ENCODE data around the gene FOXK1. TPM values are rescaled to one million over a fixed set of nuclear protein-coding genes. Genes with fewer than 3 reads are reported as not detected.

The FOXK1 gene
- total and polyA plus RNA-seq, 9 donors: 5.8 to 43.9 (median 32.6) TPM

DNA sequence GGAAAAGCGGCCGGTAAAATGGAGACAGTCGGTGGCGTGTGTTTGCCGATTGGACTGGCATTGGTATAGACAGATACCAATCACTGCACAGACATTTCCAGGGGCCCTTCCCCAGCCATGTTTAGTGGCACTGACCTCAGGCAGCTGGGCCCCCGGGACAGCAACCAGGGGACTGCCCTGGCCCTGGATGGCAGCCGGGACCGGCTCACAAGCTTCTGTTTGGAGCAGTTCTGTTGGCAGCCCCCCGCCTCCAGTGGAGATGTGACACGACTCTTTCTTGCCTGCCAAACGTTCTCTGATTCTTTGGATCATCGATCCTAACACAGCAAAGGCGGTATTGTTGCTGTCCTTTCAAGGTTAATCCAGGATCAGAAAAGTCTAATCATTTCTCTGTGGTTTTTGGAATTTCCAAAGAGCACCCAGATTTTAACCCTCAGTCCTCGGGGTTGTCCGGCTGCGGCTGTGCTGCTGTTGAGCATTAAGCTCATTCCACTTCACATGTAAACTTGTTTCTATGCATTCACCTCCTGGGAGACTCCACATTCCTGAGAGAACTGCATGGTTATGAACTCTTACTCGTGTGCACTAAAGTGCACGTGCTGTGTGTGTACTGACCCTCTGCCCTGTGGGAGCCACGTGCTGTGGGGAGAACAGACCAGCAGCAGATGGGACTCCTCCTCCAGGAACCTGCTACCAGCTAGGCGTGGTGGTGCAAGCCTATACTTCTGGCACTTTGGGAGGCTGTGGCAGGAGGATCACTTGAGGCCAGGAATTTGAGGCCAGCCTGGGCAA, 46.0 kb downstream of the FOXK1 start:
- WGBS, 3 donors: 60 to 70% (median 69%) methylated on average over 20 of the region's 20 CpGs
- DNase-seq: no peak
- H3K27ac ChIP-seq: no peak overlapping the region
- H3K4me1 ChIP-seq (ENCODE audit: insufficient read depth): peaks cover 11% of the 10 kb centered on the region
- no peak overlapping the region for H3K4me3 ChIP-seq
- intact Hi-C loops (cut with DNase I): no loop called here
- TF ChIP-seq EP300 (IDR thresholded peaks at IDR 0.05) (no peak), CTCF (IDR thresholded peaks at IDR 0.05) (no peak), POLR2A (IDR thresholded peaks at IDR 0.05) (no peak)
- H3K27me3 ChIP-seq: no peaks in the 10 kb centered on the region
- no peaks in the 10 kb centered on the region for H3K36me3 ChIP-seq
- H3K9me3 ChIP-seq: no peaks in the 10 kb centered on the region

GRCh38 chr7:4729266-4729665, 47.2 kb downstream of the FOXK1 start:
- WGBS, 3 donors: 84 to 89% (median 88%) methylated on average over 18 to 19 of the region's 19 CpGs
- Histone ChIP-seq H3K4me1 (ENCODE audit: insufficient read depth) (peaks cover 10% of the 10 kb centered on the region), H3K36me3 (no peaks in the 10 kb centered on the region), H3K27ac (no peak overlapping the region), H3K4me3 (no peak overlapping the region), H3K27me3 (no peaks in the 10 kb centered on the region), H3K9me3 (no peaks in the 10 kb centered on the region)
- TF ChIP-seq CTCF (IDR thresholded peaks at IDR 0.05) (no peak), EP300 (IDR thresholded peaks at IDR 0.05) (no peak), POLR2A (IDR thresholded peaks at IDR 0.05) (no peak)
- no peak for DNase-seq
- intact Hi-C loops (cut with DNase I): no loop called here

- H3K27ac ChIP-seq: no peak overlapping the region
- no peaks in the 10 kb centered on the region for H3K36me3 ChIP-seq
- no peak for DNase-seq
- no peak overlapping the region for H3K4me3 ChIP-seq
- WGBS, 3 donors: 88 to 91% (median 89%) methylated on average over 19 of the region's 19 CpGs
- no peaks in the 10 kb centered on the region for H3K27me3 ChIP-seq
- intact Hi-C loops (cut with DNase I): no loop called here
- TF ChIP-seq CTCF (IDR thresholded peaks at IDR 0.05) (no peak), POLR2A (IDR thresholded peaks at IDR 0.05) (no peak), EP300 (IDR thresholded peaks at IDR 0.05) (no peak)
- no peaks in the 10 kb centered on the region for H3K9me3 ChIP-seq
- peaks cover 3% of the 10 kb centered on the region for H3K4me1 ChIP-seq (ENCODE audit: insufficient read depth)
Observed at GRCh38 chr7:4730276-4730675, 48.2 kb downstream of the FOXK1 start.

GRCh38 chr7:4730971-4731370, 48.9 kb downstream of the FOXK1 start:
- Histone ChIP-seq H3K9me3 (no peaks in the 10 kb centered on the region), H3K27me3 (no peaks in the 10 kb centered on the region), H3K27ac (no peak overlapping the region), H3K4me1 (ENCODE audit: insufficient read depth) (no peaks in the 10 kb centered on the region), H3K36me3 (no peaks in the 10 kb centered on the region), H3K4me3 (no peak overlapping the region)
- DNase-seq: no peak
- 85 to 90% (median 86%) methylated on average over 10 of the region's 10 CpGs for WGBS, 3 donors
- TF ChIP-seq CTCF (IDR thresholded peaks at IDR 0.05) (no peak), POLR2A (IDR thresholded peaks at IDR 0.05) (no peak), EP300 (IDR thresholded peaks at IDR 0.05) (no peak)
- intact Hi-C loops (cut with DNase I): no loop called here

Data from ovary (tissue), 9 donors.